ENCODE measurements around the gene COL2A1. TPM values are rescaled to one million over a fixed set of nuclear protein-coding genes. Genes with fewer than 3 reads are reported as not detected.
A peak's percentile ranks its signal among the peaks of the same experiment; 100 is the strongest.

The COL2A1 gene
- total and polyA plus RNA-seq, 9 of the 15 experiments (the other 6 are each of a cell fraction or from before 2014, with no cell fraction given), result 0.46 TPM; not detected in 8

- TF ChIP-seq ZNF644 (tag; IDR thresholded peaks at IDR 0.05; ENCODE audit: low read depth), result no peak
- BruUV-seq (replicated peaks), result no TSS peak
- ATAC-seq, result no peak
Measured at GRCh38 chr12:47979686-47980085, 24.6 kb downstream of the COL2A1 start.

DNA sequence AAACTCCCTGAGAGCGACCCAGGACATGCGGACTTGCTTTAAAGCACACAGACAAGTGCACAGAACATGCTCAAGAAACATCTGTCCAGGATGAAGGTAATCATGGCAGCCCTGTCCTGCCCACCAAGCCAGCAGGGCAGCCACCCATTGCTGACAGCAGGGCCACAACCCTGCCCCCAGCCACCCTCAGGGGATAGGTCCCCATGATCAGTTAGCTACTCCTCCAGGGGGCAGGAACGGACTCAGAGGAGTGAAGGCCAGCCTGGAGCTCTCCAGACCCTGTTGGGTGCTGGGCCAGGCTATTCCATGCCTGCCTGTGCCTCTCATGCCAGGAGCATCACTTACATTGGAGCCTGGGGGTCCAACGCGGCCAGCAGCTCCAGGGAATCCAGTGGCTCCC, 25.1 kb downstream of the COL2A1 start:
- Histone ChIP-seq H3K9ac (ENCODE audit: insufficient read depth in 1 of 2, low read depth in 2 of 2, low read length in 2 of 2) (no peak overlapping the region), H3K36me3 (ENCODE audit: control insufficient read depth, insufficient read depth, low read length) (no peaks in the 10 kb centered on the region), H3K9me1 (ENCODE audit: control insufficient read depth, insufficient read depth, low read length) (peaks cover 3% of the 10 kb centered on the region), H3K79me2 (ENCODE audit: control insufficient read depth, insufficient read depth, low read length) (no peaks in the 10 kb centered on the region), H3K27ac (ENCODE audit: extremely low read depth, low read depth, low read length) (no peak overlapping the region), H4K20me1 (replicated peaks; ENCODE audit: control insufficient read depth, insufficient read depth, low read length) (peaks cover 7% of the 10 kb centered on the region; the same call in 1 of the 2 replicates), H3K27me3 (ENCODE audit: control insufficient read depth in 2 of 2, insufficient read depth in 2 of 2, low read length in 2 of 2) (peaks cover 35 to 98% of the 10 kb centered on the region in 2 experiments), H3K4me3 (no peak overlapping the region), H2AFZ (ENCODE audit: low read depth, low read length) (no peak overlapping the region), H3K4me1 (replicated peaks in 1 of 2; ENCODE audit: control insufficient read depth in 2 of 2, insufficient read depth in 2 of 2, low read length in 2 of 2) (peaks cover 0 to 16% of the 10 kb centered on the region in 2 experiments; a peak in 2 of 5 replicates), H3K9me3 (replicated peaks; ENCODE audit: control insufficient read depth, insufficient read depth, low read depth, low read length) (no peaks in the 10 kb centered on the region; the same call in 1 of the 2 replicates), H3K4me2 (ENCODE audit: insufficient read depth, low read length) (no peak overlapping the region)
- POLR2A ChIA-PET, result no interaction called here
- no TSS peak for BruUV-seq (replicated peaks)
- peak in 1 of 4 experiments; percentile 42 for DNase-seq (ENCODE audit: extremely low read depth in 1 of 4, low spot score in 3 of 4)
- CTCF ChIA-PET (ENCODE audit: low intra/inter-chr PET ratio), result no interaction called here
- WGBS (ENCODE audit: insufficient coverage, low coverage, missing lambda C conversion rate), result 3% methylated on average over 5 of the region's 5 CpGs
- TF ChIP-seq CTCF (IDR thresholded peaks at IDR 0.05 in 2 of 3, conservative IDR thresholded peaks at IDR 0.05 in 1 of 3; ENCODE audit: insufficient read depth in 2 of 3, low read depth in 1 of 3, low read length in 3 of 3) (0 out of 6 replicates have a peak, but pooled peaks of 1 of the 3 experiments have one; percentile 8), BHLHE40 (IDR thresholded peaks at IDR 0.05; ENCODE audit: low read length) (no peak)
- intact Hi-C loops (cut with micrococcal nuclease) (no loop called here), in situ Hi-C loops (cut with MboI) (no loop called here)
- no peak for FAIRE-seq
- ATAC-seq, result peak; percentile 42

More at GRCh38 chr12:47979686-47980085, 24.6 kb downstream of the COL2A1 start:
- Histone ChIP-seq H3K4me2 (ENCODE audit: insufficient read depth, low read length) (no peak overlapping the region), H3K27ac (ENCODE audit: extremely low read depth, low read depth, low read length) (no peak overlapping the region), H3K36me3 (ENCODE audit: control insufficient read depth, insufficient read depth, low read length) (no peaks in the 10 kb centered on the region), H4K20me1 (replicated peaks; ENCODE audit: control insufficient read depth, insufficient read depth, low read length) (peaks cover 7% of the 10 kb centered on the region; the same call in 1 of the 2 replicates), H2AFZ (ENCODE audit: low read depth, low read length) (no peak overlapping the region), H3K9ac (ENCODE audit: insufficient read depth in 1 of 2, low read depth in 2 of 2, low read length in 2 of 2) (no peak overlapping the region; a peak in 1 of 4 replicates), H3K9me1 (ENCODE audit: control insufficient read depth, insufficient read depth, low read length) (peaks cover 3% of the 10 kb centered on the region), H3K4me1 (replicated peaks in 1 of 2; ENCODE audit: control insufficient read depth in 2 of 2, insufficient read depth in 2 of 2, low read length in 2 of 2) (peaks cover 0 to 16% of the 10 kb centered on the region in 2 experiments; a peak in 2 of 5 replicates), H3K4me3 (no peak overlapping the region), H3K79me2 (ENCODE audit: control insufficient read depth, insufficient read depth, low read length) (no peaks in the 10 kb centered on the region), H3K27me3 (ENCODE audit: control insufficient read depth in 2 of 2, insufficient read depth in 2 of 2, low read length in 2 of 2) (peaks cover 30 to 98% of the 10 kb centered on the region in 2 experiments), H3K9me3 (replicated peaks; ENCODE audit: control insufficient read depth, insufficient read depth, low read depth, low read length) (no peaks in the 10 kb centered on the region)
- intact Hi-C loops (cut with micrococcal nuclease) (no loop called here), in situ Hi-C loops (cut with MboI) (no loop called here)
- WGBS (ENCODE audit: insufficient coverage, low coverage, missing lambda C conversion rate), result 7% methylated on average over 10 of the region's 11 CpGs
- no peak for DNase-seq (ENCODE audit: extremely low read depth in 1 of 4, low spot score in 3 of 4)
- ChIA-PET POLR2A (interaction anchor here (0.7 to 1.1 kb wide), 3 partner anchors 14 to 566 kb away, joined by 3 to 4 read pairs (median 4); no protein-coding TSS in a partner anchor), CTCF (ENCODE audit: low intra/inter-chr PET ratio) (no interaction called here)
- FAIRE-seq, result no peak
